GM12874 (cell line): ENCODE data around the gene ECE1.

Experiments
- CTCF ChIP-seq: IDR thresholded peaks from 2 replicates; pipeline ENCODE4 v1.5.1; 2011; ENCODE audit warnings: low read depth, mild to moderate bottlenecking, control low read depth, low read length, moderate library complexity; ENCODE audit not compliant: insufficient read depth

The ECE1 gene

GRCh38 chr1:21188235-21188634 is 102.0 kb downstream of the ECE1 start:
- no peak for TF ChIP-seq CTCF

- no peak for TF ChIP-seq CTCF
Observed at GRCh38 chr1:21185221-21185731, 105.0 kb downstream of the ECE1 start.

- TF ChIP-seq CTCF, result no peak
Observed at GRCh38 chr1:21184276-21184675, 106.0 kb downstream of the ECE1 start.

- no peak for TF ChIP-seq CTCF
Observed at GRCh38 chr1:21182181-21182731, 108.0 kb downstream of the ECE1 start.

GRCh38 chr1:21176586-21177555 is 113.4 kb downstream of the ECE1 start, which contains the start of gene EIF4G3:
Gene EIF4G3 (minus strand): TSS chr1:21176897. CDS start chr1:21002742, 174,155 bp downstream.
- TF ChIP-seq CTCF, result no peak

- TF ChIP-seq CTCF, result no peak
Observed at GRCh38 chr1:21175670-21176581, 114.3 kb downstream of the ECE1 start.
